Measurements from ENCODE around the gene FBN3. TPM values are rescaled to one million over a fixed set of nuclear protein-coding genes. Genes with fewer than 3 reads are reported as not detected.

Gene FBN3
- total and polyA plus RNA-seq, 2 experiments from 2014 or later, result 5.6 to 15.1 TPM

- no peak for DNase-seq (ENCODE audit: low read depth in 1 of 2, low spot score in 1 of 2)
- Histone ChIP-seq H3K4me3 (no peak overlapping the region), H3K27ac (no peak overlapping the region), H3K27me3 (peaks cover 1% of the 10 kb centered on the region), H3K4me1 (ENCODE audit: low read depth) (no peaks in the 10 kb centered on the region), H3K9me3 (ENCODE audit: low read depth) (no peaks in the 10 kb centered on the region), H3K36me3 (no peaks in the 10 kb centered on the region)
- TF ChIP-seq CTCF (IDR thresholded peaks at IDR 0.05; ENCODE audit: low read depth, low read length), result no peak
Measured at GRCh38 chr19:8054169-8054568, 95.2 kb downstream of the FBN3 start.

- H3K4me3 ChIP-seq, result no peak within 1 kb of the TSS
- H3K36me3 ChIP-seq, result no peaks in the 10 kb centered on the region
- DNase-seq (ENCODE audit: low read depth in 1 of 2, low spot score in 1 of 2), result no peak
- no peaks in the 10 kb centered on the region for H3K9me3 ChIP-seq (ENCODE audit: low read depth)
- no peaks in the 10 kb centered on the region for H3K4me1 ChIP-seq (ENCODE audit: low read depth)
- H3K27me3 ChIP-seq, result peaks cover 3% of the 10 kb centered on the region
- no peak within 1 kb of the TSS for H3K27ac ChIP-seq
- TF ChIP-seq CTCF (IDR thresholded peaks at IDR 0.05; ENCODE audit: low read depth, low read length), result no peak
Measured at GRCh38 chr19:8052464-8052859, 96.9 kb downstream of the FBN3 start, which contains the start of gene CCL25. CCL25 (plus strand) TSS chr19:8052760; CDS start chr19:8053050, 290 bp downstream.

- H3K36me3 ChIP-seq, result no peaks in the 10 kb centered on the region
- H3K27me3 ChIP-seq, result peaks cover 3% of the 10 kb centered on the region
- H3K4me3 ChIP-seq, result peak overlapping the region; percentile 33
- TF ChIP-seq CTCF (IDR thresholded peaks at IDR 0.05; ENCODE audit: low read depth, low read length), result no peak
- H3K9me3 ChIP-seq (ENCODE audit: low read depth), result no peaks in the 10 kb centered on the region
- no peak overlapping the region for H3K27ac ChIP-seq
- H3K4me1 ChIP-seq (ENCODE audit: low read depth), result no peaks in the 10 kb centered on the region
- peak; percentile 78 to 96 for DNase-seq (ENCODE audit: low read depth in 1 of 2, low spot score in 1 of 2)
Measured at GRCh38 chr19:8050274-8051096, 98.9 kb downstream of the FBN3 start.

GRCh38 chr19:8046569-8047165, 102.7 kb downstream of the FBN3 start:
- no peaks in the 10 kb centered on the region for H3K9me3 ChIP-seq (ENCODE audit: low read depth)
- H3K36me3 ChIP-seq, result no peaks in the 10 kb centered on the region
- no peak overlapping the region for H3K27ac ChIP-seq
- DNase-seq (ENCODE audit: low read depth in 1 of 2, low spot score in 1 of 2), result no peak
- TF ChIP-seq CTCF (IDR thresholded peaks at IDR 0.05; ENCODE audit: low read depth, low read length), result no peak
- H3K4me1 ChIP-seq (ENCODE audit: low read depth), result no peaks in the 10 kb centered on the region
- no peak overlapping the region for H3K4me3 ChIP-seq
- peaks cover 3% of the 10 kb centered on the region for H3K27me3 ChIP-seq

- DNase-seq (ENCODE audit: low read depth in 1 of 2, low spot score in 1 of 2), result no peak
- no peaks in the 10 kb centered on the region for H3K36me3 ChIP-seq
- H3K9me3 ChIP-seq (ENCODE audit: low read depth), result no peaks in the 10 kb centered on the region
- TF ChIP-seq CTCF (IDR thresholded peaks at IDR 0.05; ENCODE audit: low read depth, low read length), result no peak
- H3K4me1 ChIP-seq (ENCODE audit: low read depth), result no peaks in the 10 kb centered on the region
- no peak overlapping the region for H3K4me3 ChIP-seq
- no peak overlapping the region for H3K27ac ChIP-seq
- H3K27me3 ChIP-seq, result peaks cover 3% of the 10 kb centered on the region
Measured at GRCh38 chr19:8045872-8046568, 103.4 kb downstream of the FBN3 start.

Data from cardiac muscle cell (in vitro differentiated cells and primary cell).